Daoy (cell line): Measurements from ENCODE around the gene NFATC2. TPM values are rescaled to one million over a fixed set of nuclear protein-coding genes. Genes with fewer than 3 reads are reported as not detected.

Experiments used
- DNase-seq: peaks from one replicate; pipeline ENCODE4 v3.0.0-alpha.2; 2015; ENCODE audit warnings: low read depth
- total RNA-seq: library from RNA; depleted of rRNA; stranded (reverse); fragments of >200 nt; shearing (Covaris generic); gene quantifications from 2 replicates; pipeline ENCODE4 v1.2.3, GENCODE V29; 2014

Gene NFATC2
- total RNA-seq, 1 experiment from 2014 or later: 0.40 TPM

DNA sequence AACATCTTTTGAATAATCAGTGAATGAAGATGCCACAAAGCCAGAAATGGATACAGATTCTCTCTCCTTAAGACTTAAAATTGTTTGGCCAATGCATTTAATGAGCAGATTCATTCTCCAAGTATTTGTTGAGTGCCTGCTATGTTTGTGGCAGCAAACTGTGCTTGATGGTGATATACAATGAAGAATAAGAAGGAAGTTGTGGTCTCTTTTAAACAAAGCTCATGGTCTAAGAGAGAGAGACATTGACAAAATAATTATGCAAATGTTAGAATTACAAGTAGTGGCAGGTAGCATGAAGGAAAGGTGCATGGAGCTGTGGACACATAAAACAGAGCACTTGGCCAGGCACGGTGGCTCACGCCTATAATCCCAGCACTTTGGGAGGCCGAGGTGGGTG, 28.3 kb downstream of the NFATC2 start:
- no peak for DNase-seq

GRCh38 chr20:51513545-51513944, 29.0 kb downstream of the NFATC2 start:
- DNase-seq: no peak

- no peak for DNase-seq
Observed at GRCh38 chr20:51512645-51513044, 29.9 kb downstream of the NFATC2 start.

DNA sequence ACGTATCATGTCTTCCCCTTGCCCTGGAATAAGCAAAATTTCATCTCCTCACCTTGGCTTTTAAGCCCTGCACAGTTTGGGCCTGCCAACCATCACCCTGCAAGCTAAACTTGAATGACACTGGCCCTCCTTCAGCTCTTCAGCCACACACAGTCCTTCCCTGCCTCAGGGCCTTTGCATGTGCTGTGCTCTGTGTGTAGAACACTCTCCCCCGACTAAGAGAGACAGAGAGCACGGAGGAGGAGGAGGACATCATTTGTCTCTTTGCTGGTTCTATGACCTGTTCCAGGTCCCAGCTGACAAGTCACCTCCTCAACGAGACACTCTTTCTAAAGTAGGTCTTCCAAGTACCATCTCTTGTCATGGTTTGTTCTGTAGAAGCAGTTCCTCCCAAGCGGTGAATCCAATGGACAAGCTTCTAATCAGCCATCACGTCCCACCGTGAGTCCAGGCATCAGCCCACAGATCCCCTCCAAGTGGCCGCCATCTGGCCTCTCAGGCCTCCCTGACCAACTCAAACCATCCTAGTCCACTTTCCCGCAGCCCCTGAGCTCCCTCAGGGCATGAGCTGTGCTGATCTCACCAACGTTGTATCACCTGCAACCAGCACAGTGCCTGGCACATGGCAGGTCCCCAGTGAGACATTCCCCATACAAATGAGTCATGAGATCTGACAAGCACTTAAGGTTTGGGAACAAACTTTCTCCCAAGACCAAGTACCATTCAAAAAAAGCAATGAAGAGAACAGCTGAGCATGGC, 30.5 kb downstream of the NFATC2 start:
- DNase-seq: no peak

GRCh38 chr20:51510936-51511605, 31.4 kb downstream of the NFATC2 start:
- no peak for DNase-seq

DNA sequence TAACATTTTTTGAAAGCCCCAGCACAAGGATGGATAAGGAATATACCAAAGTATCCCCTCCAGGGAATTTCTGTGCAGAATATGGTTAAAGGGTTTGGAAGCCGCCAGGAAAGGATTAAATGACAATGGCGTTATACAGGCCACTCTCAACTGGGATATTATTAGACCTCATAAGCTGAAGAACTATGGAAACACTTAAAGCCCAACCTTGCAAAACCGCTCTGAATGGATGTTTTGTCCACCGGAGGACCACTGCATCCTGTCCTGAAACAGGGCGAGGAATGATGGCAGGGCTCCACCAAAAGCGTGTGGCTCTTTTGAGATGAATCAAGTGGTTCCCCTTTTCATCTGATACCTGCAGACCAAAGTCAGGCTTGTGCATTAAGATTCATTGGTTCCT, 32.4 kb downstream of the NFATC2 start:
- DNase-seq: no peak

DNA sequence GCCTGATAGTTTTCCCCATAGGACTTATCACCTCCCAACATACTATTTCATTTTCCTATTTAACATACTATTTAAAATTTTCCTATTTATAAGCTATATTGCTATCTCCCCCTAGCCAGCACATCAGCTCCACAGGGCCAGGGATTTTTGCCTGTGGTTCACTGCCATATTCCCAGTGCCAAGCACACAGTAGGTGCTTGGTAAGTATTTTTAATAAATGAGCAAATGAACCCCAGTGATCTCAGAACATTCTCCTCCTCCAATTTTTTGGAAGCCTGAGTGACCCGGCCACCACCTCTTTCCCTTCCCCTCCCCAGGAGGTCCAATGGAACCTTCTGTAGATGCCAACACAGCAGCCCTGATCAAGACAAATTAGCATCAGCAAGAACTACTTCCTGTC, 33.3 kb downstream of the NFATC2 start:
- no peak for DNase-seq

- DNase-seq: no peak
Observed at GRCh38 chr20:51508780-51509179, 33.7 kb downstream of the NFATC2 start.

GRCh38 chr20:51508158-51508557, 34.4 kb downstream of the NFATC2 start:
- no peak for DNase-seq

- no peak for DNase-seq
Observed at GRCh38 chr20:51507216-51508036, 35.1 kb downstream of the NFATC2 start.

- no peak for DNase-seq
Observed at GRCh38 chr20:51506527-51507215, 35.8 kb downstream of the NFATC2 start.

- no peak for DNase-seq
Observed at GRCh38 chr20:51505566-51505965, 37.0 kb downstream of the NFATC2 start.

DNA sequence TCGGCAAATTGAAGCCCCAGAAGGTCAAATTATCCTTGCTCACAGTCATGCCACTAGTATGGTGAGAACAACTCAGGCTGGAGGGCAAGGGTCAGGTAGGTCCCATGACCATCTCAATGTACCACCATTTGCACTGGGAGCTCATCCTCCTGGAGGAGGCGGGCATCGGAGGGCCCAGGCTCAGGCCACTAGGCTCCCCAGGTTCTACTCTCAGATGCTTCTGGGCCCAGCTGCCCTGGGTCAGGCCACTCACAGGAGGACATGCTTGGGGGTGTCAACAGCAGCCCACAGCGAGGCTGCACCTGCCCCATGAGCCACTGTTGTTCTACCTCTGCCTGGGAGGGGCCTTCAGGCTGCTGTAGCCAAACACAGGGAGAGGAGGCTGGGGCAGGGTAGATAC, 39.1 kb downstream of the NFATC2 start:
- DNase-seq: no peak

GRCh38 chr20:51500936-51501335, 41.6 kb downstream of the NFATC2 start:
- DNase-seq: no peak

DNA sequence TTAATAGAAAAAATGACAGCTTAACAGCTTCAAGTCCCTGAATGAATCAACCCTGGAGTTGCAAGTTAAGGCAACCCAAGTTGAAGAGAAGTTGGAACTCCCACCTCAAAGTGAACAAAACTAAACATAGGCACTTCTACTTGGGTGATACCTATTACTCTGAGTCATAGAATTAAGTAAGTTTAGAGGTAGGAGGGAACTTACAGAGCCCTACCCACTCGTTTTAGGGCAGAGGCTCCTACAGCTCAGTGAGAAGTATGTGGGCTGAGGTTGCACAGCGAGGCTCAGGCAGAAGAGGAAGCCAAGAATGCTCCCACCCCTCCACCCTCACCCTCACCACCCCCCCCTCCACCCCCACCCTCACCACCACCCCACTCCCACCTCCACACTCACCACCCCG, 42.2 kb downstream of the NFATC2 start:
- DNase-seq: no peak

GRCh38 chr20:51498765-51499540, 43.6 kb downstream of the NFATC2 start:
- no peak for DNase-seq

DNA sequence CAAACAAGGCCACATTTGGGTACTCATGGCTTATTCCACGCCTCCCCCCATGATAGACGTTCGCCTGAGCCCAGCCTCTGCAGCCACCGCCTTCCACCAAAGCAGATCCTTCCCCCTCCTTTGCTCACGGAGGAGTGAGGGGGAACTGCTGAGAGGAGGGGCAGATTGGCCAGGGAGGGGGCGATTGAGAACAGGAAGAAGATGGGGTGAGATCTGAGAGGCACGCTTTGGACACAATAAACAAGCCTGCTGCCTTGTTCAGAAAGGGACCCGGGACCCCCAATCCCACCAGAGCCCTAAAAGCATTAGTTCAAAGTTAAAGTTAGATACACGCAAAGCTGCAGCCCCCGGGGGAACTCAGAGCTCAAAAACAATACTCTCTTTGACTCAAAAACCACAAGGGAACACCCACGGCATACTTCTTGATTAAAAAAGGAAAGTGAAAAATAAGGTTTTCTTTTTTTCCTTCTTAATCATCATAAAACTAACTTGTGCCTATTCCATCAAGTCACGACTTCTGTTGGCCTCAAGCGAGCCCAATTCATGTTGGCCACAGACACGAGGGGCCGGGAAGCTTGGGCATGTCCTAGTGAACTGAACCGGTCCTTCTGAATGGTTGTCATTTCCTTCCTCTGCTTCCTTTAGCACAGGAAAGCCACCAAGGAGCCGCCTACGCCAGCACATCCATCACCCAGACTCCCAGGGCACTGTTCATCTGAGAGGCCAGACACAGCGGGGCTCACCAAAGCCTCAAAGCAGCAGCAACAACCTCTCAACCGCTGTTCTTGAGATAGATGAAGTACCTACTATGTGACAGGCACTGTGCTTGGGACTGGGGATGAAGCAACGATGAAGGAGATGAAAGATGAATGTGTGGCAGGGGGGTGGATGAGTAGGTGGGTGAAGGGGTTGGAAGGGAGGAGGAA, 44.7 kb downstream of the NFATC2 start:
- DNase-seq: peak; percentile 35

DNA sequence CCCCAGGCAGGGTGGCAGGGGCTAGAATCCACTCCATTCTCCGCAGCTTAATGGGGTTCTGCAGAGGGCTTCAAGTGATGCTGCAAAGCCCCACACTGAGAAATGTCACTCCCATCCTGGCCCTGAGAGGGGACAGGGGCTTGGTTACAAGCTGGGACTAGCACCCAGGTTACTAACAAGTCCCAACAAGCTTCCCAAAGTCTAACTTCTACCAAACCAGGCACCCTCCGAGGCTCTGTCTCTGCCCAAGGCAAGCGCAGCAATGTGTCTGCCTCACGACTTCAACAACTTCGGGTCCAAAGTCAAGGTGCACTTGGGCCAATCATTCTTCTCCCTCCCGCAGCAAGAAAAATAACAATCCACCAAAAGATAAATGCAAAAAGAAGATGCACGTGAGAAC, 45.6 kb downstream of the NFATC2 start:
- no peak for DNase-seq

DNA sequence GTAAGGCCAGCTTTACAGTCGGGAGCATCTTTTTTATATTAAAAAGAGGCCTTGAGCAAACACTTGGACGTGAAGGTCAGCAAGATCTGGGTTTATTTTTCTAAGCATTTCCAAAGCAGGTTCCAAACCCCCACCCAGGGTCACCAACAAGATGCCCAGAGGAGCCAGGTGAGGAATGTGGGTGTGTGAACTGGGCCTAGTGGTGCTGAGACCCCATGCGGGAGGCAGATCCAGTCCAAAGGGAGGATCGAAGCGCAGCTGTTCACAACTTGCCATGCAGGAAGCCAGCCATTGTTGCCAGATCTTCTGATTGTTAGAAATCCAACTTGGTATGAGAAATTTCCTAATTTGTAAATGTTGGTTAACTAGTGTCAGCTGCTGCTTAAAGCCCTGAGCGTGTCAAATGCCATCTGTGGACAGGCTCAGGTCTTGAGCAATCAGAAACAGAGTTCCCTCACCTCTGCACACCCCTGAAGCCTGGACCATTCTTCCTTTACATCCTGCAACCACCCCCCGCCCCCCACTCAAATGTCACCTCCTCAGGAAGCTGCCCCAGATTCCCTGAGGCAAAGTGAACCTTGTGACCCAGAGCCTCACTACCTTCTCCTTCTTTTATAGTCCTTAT, 46.5 kb downstream of the NFATC2 start:
- no peak for DNase-seq

DNA sequence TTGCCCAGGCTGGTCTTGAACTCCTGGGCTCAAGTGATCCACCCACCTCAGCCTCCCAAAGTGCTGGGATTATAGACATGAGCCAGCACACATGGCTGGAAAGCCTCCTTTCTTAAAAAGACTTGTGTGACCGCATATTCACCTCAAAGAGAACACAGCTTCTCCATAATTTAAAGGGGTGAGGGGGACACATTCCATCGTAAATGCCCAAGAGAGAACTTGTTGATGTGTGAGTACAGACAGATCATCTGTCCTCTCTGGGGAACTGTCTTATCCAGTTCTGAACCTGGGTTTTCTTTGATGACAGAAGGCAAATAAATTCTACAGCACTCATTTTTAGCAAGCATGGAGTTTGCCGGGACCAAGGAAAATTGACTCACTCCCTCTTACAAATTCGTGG, 47.2 kb downstream of the NFATC2 start:
- DNase-seq: no peak
